GM18519 (cell line): Measurements from ENCODE around the gene AHCTF1.
A peak's percentile ranks its signal among the peaks of the same experiment; 100 is the strongest.
"Not testable (repeated sequence)": the region's sequence is repeated elsewhere in the genome, so short reads cannot be mapped to it uniquely, and the experiment has no call there.

Experiments used
- ATAC-seq: cut with Tn5 transposase; IDR thresholded peaks from one replicate; pipeline ENCODE4 v1.9.1; 2021; ENCODE audit warnings: mild to moderate bottlenecking, moderate library complexity; ENCODE audit not compliant: unreplicated experiment, low FRiP score

The AHCTF1 gene

DNA sequence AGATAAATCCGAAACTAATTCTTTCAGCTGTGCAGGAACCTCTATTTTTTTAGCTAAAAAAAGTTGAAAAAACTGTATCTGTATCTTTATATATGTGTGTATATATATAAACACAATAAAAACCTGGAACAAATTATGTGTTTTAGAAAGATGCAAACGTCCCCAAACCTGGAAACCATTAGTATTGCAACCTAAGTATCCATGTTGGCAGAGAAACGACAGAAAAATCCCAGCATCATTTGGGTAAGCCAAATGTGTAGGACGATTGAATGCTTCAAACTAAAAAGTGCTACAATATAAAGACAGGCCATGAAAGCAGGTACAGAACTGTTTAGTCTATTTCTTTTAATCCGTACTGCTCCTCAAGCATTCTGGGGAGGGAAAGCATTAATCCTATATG lies 87.9 kb downstream of the AHCTF1 start:
- ATAC-seq, result no peak

DNA sequence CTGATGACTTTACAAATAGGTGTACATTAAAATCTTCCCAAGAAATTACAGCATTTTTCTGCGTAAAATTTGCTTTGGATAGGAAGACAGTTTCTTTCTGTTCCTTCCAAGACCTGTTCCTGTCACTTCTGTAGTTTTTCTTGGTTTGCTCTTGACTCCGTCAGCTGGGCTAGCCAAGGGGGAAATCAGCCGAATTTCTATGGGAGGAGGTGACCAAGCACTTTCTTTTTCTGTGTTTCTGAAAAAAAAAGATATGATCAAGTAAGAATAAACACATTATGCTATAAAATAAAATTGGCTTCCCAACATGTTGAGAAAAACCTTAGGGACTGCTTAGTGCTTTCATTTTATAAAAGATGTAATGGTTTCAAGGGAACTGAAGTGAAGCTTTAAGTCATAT lies 91.0 kb downstream of the AHCTF1 start:
- not testable (repeated sequence) for ATAC-seq

DNA sequence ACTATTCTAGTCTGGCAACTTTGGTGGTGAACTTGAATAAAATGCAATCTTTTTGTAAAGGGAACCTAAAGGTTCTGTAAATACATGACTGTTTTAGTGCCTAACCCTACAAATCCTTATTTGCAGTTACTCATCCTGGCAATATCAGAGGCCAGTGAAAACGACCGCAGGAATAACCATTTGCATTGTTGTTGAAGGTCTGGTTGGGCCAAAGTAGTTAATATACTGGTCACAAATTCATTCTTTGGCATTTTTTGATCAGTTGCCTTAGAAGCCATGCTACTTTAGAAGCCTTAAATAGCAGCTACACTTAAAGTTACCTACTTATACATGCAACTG lies 93.7 kb downstream of the AHCTF1 start:
- no peak for ATAC-seq

GRCh38 chr1:246837418-246838117 lies 94.2 kb downstream of the AHCTF1 start:
- peak; percentile 49 for ATAC-seq

GRCh38 chr1:246836209-246836966 lies 95.4 kb downstream of the AHCTF1 start:
- ATAC-seq, result no peak

GRCh38 chr1:246831543-246831942 lies 100.2 kb downstream of the AHCTF1 start:
- ATAC-seq, result no peak

- no peak for ATAC-seq
Observed at GRCh38 chr1:246828818-246829217, 102.9 kb downstream of the AHCTF1 start.

DNA sequence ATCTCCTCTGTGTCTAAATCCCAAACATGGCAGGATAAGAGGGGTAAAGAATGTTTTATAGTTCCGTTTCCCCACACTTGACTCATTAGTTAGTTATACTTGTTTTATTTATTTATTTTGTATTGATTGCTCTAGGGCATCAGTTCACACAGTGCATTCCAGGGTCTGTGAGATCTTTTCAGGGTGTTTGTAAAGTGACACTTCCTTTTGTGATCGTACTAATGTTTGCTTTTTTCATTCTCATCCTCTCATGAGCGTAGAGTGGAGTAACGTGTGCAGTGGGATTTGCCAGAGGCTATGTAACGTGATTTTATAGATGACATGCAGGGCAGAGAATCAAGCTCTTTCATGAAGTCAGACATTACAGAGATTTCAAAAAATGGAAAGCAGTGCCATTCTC lies 104.4 kb downstream of the AHCTF1 start:
- ATAC-seq, result no peak

GRCh38 chr1:246825557-246826175 lies 106.1 kb downstream of the AHCTF1 start:
- no peak for ATAC-seq

GRCh38 chr1:246824541-246824940 lies 107.2 kb downstream of the AHCTF1 start:
- ATAC-seq, result no peak

DNA sequence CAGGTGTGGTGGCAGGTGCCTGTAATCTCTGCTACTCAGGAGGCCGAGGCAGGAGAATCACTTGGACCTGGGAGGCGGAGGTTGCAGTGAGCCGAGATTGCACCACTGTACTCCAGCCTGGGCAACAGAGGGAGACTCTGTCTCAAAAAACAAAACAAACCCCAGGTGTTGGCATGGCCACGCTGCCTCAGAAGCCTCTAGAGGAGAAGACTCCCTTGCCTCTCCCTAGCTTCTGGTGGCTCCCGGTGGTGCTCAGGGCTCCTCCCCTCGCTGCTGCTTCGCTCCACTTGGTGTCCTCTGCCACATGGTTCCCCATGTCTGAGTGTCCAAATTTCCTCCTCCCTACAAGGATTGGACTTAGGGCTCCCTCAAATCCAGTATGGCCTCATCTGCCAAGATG lies 109.6 kb downstream of the AHCTF1 start:
- not testable (repeated sequence) for ATAC-seq

DNA sequence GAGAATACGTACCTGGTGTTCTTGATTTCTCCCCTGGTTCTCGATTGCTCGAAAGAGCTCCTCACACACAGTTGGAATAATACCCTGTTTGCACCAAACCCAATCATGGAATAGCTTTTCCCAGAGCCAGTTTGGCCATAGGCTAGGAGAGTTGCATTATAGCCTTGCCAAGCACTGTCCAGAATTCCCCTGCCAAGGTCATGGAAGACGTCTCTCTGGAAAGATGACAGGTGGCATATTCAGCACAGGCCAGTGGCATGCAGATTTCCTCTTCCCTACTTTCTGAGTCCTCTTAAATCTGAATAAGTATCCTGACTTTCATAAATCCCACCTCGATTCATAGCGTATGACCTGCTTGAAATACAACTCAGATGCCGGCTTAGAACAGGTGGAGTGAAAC lies 111.1 kb downstream of the AHCTF1 start:
- ATAC-seq, result no peak

DNA sequence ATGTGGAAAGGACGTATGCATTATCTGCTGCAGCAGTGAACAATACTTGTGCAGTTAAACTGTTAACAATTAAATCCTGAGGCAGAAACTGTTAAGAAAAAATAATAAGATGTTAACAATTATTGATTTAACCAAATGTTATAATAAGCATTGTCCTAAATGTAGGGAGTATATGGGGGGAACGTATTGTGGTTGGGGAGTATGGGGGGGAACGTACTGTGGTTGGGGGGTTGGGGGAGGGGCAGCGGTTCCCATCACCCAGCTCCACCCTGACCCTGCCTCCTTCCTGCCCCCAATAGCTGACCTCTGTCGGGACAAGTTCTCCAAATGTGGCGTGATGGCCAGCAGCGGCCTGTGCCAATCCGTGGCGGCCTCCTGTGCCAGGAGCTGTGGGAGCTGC lies 114.0 kb downstream of the AHCTF1 start:
- ATAC-seq, result not testable (repeated sequence)

DNA sequence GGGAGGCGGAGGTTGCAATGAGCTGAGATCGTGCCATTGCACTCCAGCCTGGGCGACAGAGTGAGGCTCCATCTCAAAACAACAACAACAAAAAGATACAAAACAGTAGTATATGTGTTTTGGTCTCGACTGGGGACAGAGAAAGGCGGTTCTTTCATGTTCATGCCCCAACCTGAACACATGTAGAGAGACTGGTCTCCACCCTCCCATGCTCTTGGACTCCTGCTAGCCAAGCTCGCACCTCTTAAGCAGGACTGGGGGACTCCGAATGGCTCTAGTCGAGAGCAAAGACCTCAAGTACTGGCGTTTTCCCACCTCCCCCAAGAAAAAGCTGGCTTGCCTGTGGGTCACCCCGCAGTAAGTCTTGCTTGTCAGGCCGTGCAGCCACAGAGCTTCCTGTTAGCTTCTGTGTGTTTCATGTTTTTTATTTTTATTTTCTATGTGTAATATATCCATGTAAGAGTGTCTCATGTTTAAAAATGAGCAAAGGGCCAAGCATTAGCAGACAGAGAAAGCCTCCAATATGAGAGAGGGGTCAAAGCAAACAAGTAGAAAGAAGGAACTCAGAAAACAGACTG lies 116.0 kb downstream of the AHCTF1 start:
- ATAC-seq, result no peak

DNA sequence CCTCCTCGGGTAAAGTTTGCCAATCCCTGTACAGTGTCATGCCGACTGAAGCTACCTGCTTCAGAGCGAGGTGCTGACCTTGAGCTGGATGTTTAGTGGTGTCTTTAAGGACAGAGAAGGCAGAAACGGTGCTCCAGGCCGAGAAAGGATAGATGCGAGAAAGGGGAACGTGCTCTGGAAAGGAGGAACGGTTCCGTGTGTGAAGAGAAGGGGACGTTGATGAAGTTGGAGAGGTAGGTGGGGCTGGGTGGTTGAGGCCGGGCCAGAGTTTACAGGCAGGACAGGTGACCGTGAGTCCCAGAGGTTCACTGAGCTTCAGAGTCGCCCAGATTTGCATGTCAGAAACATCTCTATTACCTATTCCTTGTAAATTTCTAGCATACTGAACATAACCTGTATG lies 116.9 kb downstream of the AHCTF1 start:
- no peak for ATAC-seq

- not testable (repeated sequence) for ATAC-seq
Observed at GRCh38 chr1:246813325-246813724, 118.4 kb downstream of the AHCTF1 start.

DNA sequence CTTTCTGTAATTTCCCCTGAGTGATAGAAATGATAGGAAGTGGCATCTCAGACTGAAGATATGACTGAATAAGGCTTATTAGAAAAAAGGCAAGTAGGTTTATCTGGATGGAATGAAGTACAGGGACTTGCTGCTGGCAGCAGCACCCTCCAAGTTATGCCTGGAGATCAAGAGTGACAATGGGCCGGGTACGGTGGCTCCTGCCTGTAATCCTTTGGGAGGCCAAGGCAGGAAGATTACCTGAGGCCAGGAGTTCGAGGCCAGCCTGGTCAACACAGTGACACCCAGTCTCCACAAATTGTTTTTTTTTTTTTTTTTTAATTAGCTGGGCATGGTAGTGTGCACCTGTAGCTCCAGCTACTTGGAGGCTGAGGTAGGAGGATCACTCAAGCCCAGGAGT lies 119.8 kb downstream of the AHCTF1 start:
- no peak for ATAC-seq

- no peak for ATAC-seq
Observed at GRCh38 chr1:246809473-246809872, 122.3 kb downstream of the AHCTF1 start.

- no peak for ATAC-seq
Observed at GRCh38 chr1:246805135-246805716, 126.5 kb downstream of the AHCTF1 start.

GRCh38 chr1:246803883-246804282 lies 127.9 kb downstream of the AHCTF1 start:
- no peak for ATAC-seq

DNA sequence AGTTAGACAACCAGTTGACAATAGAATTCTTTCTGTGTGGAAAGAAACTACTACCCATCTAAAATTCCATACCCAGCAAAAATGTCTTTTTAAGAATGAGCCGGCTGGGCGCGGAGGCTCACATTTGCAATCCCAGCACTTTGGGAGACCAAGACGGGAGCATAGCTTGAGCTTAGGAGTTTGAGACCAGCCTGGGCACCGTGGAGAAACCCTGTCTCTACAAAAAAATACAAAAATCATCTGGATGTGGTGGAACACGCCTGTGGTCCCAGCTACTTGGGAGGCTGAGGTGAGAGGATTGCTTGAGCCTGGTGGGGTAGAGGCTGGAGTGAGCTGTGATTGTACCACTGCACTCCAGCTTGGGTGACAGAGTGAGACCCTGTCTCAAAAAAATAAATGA lies 128.4 kb downstream of the AHCTF1 start:
- ATAC-seq, result no peak
